ENCODE measurements around the gene TMEM120A.
"Not testable (repeated sequence)": the region's sequence is repeated elsewhere in the genome, so short reads cannot be mapped to it uniquely, and the experiment has no call there.

Gene TMEM120A

DNA sequence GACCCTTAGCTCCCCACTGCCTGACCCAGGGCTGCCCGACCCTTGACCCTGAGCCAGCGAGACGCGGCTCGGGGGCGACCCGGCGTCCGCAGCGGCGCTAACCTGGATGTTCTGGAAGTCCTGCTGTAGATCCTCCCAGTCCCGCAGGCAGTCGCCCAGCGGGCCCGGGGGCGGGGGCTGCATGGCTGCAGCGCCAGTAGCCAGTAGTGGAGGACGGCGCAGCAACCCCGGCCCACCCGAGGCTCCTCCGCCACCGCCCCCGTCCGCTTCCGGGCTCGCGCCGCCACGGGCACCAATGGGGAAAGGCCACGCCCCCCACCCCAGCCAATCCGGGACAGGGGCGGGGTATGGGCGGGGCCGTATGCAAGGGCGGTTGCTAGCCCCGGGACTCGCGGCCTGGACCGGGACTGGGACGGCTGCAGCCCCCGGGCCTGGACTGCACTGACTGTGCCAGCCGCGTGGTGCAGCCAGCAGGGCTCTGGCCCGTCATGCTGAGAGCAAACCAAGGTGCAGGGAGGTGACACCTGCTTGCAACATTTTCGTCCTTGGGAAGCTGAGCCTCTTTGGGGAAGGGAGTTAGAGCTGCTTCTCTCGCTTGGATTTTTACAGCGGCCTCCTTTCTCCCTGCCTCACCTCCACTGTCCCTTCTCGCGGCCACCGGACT, at the start of gene TMEM120A:
Gene TMEM120A, minus strand, starts transcription at position 208 of the 664 bp plus-strand sequence. Its CDS starts 25 bp downstream, at position 183.
- H3K27ac Mint-ChIP-seq = peak within 1 kb of the TSS; percentile 62
- ATAC-seq = peak; percentile 98
- H3K9me3 Mint-ChIP-seq = no peaks in the 10 kb centered on the region
- no peaks in the 10 kb centered on the region for H3K27me3 Mint-ChIP-seq
- peaks cover 40% of the 10 kb centered on the region for H3K36me3 Mint-ChIP-seq
- peaks cover 51% of the 10 kb centered on the region for H3K4me1 Mint-ChIP-seq
- peak within 1 kb of the TSS; percentile 83 for H3K4me3 Mint-ChIP-seq

DNA sequence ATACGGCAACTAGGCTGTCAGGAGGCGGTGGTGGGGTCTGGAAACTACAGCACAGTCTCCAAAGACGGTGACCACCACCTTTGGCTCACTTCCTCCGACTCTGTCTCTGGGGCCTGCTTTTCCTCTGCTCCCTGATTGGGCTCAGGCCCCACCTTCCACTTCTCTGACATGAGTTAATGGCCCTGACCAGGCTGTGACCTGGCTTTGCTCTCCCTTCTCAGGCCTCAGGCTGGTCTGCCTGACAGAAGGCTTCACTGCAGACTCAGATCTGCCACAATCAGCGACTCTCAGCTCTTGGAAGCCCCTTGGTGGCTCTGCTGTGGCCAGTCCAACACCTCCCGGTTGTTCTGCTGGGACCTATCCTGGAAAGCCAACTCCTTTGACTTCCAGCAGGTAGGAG, 45.7 kb upstream of the TMEM120A start:
- peaks cover 9% of the 10 kb centered on the region for H3K4me1 Mint-ChIP-seq
- H3K4me3 Mint-ChIP-seq = no peak overlapping the region
- ATAC-seq = no peak
- no peaks in the 10 kb centered on the region for H3K27me3 Mint-ChIP-seq
- no peaks in the 10 kb centered on the region for H3K9me3 Mint-ChIP-seq
- H3K36me3 Mint-ChIP-seq = peaks cover 20% of the 10 kb centered on the region
- peak overlapping the region; percentile 42 for H3K27ac Mint-ChIP-seq

- no peak for ATAC-seq
These were observed 42.9 kb upstream of the TMEM120A start for GRCh38 chr7:76037310-76037709.

DNA sequence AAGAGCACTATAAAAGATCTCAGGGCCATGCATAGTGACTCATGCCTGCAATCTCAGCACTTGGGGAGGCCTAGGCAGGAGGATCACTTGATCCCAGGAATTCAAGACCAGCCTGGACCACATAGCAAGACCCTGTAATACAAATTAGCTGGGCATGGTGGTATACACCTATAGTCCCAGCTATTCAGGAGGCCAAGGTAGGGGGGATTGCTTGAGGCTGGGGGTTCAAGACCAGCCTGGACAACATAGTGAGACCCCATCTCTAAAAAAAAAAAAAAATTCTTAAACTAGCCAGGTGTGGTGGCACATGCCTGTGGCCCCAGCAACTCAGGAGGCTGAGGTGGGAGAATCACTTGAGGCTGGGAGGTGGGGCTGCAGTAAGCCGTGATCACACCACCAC, 37.6 kb upstream of the TMEM120A start:
- no peaks in the 10 kb centered on the region for H3K4me1 Mint-ChIP-seq

More at GRCh38 chr7:76037310-76037709, 42.9 kb upstream of the TMEM120A start:
- H3K27me3 Mint-ChIP-seq = no peaks in the 10 kb centered on the region
- no peaks in the 10 kb centered on the region for H3K9me3 Mint-ChIP-seq
- no peaks in the 10 kb centered on the region for H3K4me1 Mint-ChIP-seq
- H3K36me3 Mint-ChIP-seq = peaks cover 25% of the 10 kb centered on the region
- no peak overlapping the region for H3K27ac Mint-ChIP-seq
- H3K4me3 Mint-ChIP-seq = no peak overlapping the region

GRCh38 chr7:76029682-76030081, 35.3 kb upstream of the TMEM120A start:
- H3K27ac Mint-ChIP-seq, H3K4me3 Mint-ChIP-seq, H3K9me3 Mint-ChIP-seq, H3K27me3 Mint-ChIP-seq, ATAC-seq, H3K4me1 Mint-ChIP-seq: not testable (repeated sequence)
- H3K36me3 Mint-ChIP-seq = peaks cover 37% of the 10 kb centered on the region

More for the DNA sequence above, 37.6 kb upstream of the TMEM120A start:
- H3K9me3 Mint-ChIP-seq = no peaks in the 10 kb centered on the region
- H3K36me3 Mint-ChIP-seq = peaks cover 21% of the 10 kb centered on the region
- no peak overlapping the region for H3K4me3 Mint-ChIP-seq
- H3K27me3 Mint-ChIP-seq = no peaks in the 10 kb centered on the region
- no peak overlapping the region for H3K27ac Mint-ChIP-seq
- ATAC-seq = no peak

DNA sequence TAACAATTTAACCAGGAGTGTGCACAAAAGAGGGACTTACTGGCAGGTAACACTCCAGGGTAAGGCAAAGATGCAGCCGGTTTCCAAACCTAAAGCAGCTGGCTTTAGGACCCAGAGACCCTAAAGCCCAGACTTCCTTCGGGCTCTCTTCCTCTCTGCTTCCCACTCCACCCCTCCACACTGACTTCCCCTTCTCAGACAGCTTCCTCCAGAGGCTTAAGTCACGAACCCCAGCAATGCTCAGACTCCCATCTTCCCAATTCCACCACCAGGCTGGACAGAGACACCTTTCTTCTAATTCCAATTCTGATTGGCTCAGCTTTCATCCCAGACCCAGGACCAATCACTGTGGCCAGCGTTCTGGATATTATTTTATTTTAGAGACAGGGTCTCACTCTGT, 28.6 kb upstream of the TMEM120A start:
- H3K4me3 Mint-ChIP-seq = no peak overlapping the region
- H3K36me3 Mint-ChIP-seq = peaks cover 61% of the 10 kb centered on the region
- H3K9me3 Mint-ChIP-seq = no peaks in the 10 kb centered on the region
- no peak overlapping the region for H3K27ac Mint-ChIP-seq
- no peak for ATAC-seq
- H3K27me3 Mint-ChIP-seq = no peaks in the 10 kb centered on the region
- peaks cover 10% of the 10 kb centered on the region for H3K4me1 Mint-ChIP-seq

GRCh38 chr7:76022026-76022780, 27.8 kb upstream of the TMEM120A start:
- ATAC-seq = no peak
- Mint-ChIP-seq H3K36me3 (peaks cover 64% of the 10 kb centered on the region), H3K4me1 (peaks cover 10% of the 10 kb centered on the region), H3K27me3 (no peaks in the 10 kb centered on the region), H3K27ac (no peak overlapping the region), H3K9me3 (no peaks in the 10 kb centered on the region), H3K4me3 (no peak overlapping the region)

DNA sequence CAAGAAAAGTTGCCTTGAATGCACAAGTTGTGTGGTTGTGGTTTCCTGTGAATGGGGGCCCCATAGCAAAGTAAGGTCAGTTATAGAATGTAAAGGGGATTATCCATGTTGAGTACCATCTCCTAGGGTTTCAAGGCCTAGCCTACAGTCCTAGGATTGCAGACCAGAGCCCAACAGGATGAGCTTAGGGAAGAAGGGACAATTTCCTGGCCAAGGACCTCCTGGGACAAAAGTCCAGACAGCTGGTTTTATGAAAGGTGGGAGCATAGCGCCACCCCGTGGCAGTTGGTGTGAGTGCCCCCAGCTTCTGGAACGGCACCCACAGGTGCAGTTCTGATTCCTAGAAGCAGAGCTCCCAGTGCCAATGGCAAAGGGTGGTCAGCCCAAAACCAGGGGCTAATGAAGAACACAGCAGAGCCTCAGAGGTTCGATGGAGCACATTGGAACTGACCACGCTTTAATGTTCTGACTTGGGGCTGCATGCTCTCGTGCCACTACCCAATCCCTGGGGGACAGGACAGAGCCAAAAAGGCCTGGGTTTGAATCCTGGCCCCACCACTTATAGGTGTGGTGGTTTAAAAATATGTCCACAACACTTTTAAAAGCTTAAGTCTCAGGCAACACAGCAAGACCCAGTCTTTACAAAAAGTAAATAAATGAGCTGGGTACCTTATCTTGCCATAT, 25.8 kb upstream of the TMEM120A start:
- Mint-ChIP-seq H3K36me3 (peaks cover 54% of the 10 kb centered on the region), H3K27me3 (no peaks in the 10 kb centered on the region), H3K4me3 (no peak overlapping the region), H3K4me1 (peaks cover 10% of the 10 kb centered on the region), H3K9me3 (no peaks in the 10 kb centered on the region), H3K27ac (no peak overlapping the region)
- no peak for ATAC-seq

- not testable (repeated sequence) for H3K27ac Mint-ChIP-seq, ATAC-seq, H3K9me3 Mint-ChIP-seq, H3K27me3 Mint-ChIP-seq, H3K4me1 Mint-ChIP-seq, H3K4me3 Mint-ChIP-seq
- H3K36me3 Mint-ChIP-seq = peaks cover 45% of the 10 kb centered on the region
These were observed 24.1 kb upstream of the TMEM120A start for GRCh38 chr7:76018520-76018919.

GRCh38 chr7:76016191-76016947, 22.0 kb upstream of the TMEM120A start:
- H3K36me3 Mint-ChIP-seq = peaks cover 51% of the 10 kb centered on the region
- H3K27me3 Mint-ChIP-seq = no peaks in the 10 kb centered on the region
- no peak overlapping the region for H3K4me3 Mint-ChIP-seq
- no peaks in the 10 kb centered on the region for H3K9me3 Mint-ChIP-seq
- peaks cover 6% of the 10 kb centered on the region for H3K4me1 Mint-ChIP-seq
- no peak for ATAC-seq
- no peak overlapping the region for H3K27ac Mint-ChIP-seq

- Mint-ChIP-seq H3K27ac (peak overlapping the region; percentile 55), H3K4me3 (no peak overlapping the region), H3K36me3 (peaks cover 42% of the 10 kb centered on the region), H3K4me1 (peaks cover 37% of the 10 kb centered on the region), H3K9me3 (no peaks in the 10 kb centered on the region), H3K27me3 (no peaks in the 10 kb centered on the region)
- no peak for ATAC-seq
These were observed 17.1 kb upstream of the TMEM120A start for GRCh38 chr7:76011442-76011861.

DNA sequence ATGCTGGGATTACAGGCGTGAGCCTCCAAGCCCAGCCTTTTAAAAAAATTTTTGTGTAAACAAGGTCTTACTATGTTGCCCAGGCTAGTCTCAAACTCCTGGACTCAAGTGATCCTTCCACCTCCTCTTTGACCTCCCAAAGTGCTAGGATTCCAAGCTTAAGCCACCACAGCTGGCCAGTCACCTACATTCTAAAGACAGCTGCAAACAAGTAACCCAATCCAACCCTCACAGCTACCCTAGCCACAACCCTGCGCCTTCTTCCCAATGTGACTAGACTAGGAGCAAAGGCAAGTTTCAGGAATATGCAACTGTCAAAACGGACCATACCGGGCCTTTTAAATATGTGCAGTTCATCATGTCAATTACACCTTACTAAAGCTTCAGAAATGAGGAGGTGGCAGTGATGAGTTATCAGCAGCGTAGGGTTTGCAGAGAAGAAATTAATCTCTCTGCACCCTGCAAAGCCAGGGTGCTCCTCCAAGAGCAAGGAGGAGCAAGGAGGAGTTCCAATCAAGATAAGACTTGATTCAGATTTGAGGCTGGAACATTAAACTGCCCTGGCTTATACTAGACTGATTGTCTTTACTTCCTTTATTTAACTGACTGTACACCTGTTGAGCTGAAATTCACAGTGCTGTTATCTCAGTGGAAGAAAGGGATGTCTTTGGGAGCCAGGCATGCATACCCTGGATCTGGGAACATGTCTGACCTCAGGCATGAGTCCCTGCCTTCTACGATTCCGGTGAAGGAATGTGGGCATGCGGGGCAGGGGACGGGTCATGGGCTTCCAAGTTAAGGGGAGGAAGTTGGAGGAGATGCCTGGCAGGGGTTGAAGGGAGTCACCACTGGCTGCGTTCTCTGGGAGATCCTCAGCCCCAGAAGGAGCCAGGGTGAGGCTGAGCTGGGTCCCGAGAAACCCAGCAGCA, 15.5 kb upstream of the TMEM120A start:
- no peak for ATAC-seq
- Mint-ChIP-seq H3K27me3 (no peaks in the 10 kb centered on the region), H3K4me3 (no peak overlapping the region), H3K9me3 (no peaks in the 10 kb centered on the region), H3K27ac (peak overlapping the region; percentile 70), H3K4me1 (peaks cover 37% of the 10 kb centered on the region), H3K36me3 (peaks cover 42% of the 10 kb centered on the region)

DNA sequence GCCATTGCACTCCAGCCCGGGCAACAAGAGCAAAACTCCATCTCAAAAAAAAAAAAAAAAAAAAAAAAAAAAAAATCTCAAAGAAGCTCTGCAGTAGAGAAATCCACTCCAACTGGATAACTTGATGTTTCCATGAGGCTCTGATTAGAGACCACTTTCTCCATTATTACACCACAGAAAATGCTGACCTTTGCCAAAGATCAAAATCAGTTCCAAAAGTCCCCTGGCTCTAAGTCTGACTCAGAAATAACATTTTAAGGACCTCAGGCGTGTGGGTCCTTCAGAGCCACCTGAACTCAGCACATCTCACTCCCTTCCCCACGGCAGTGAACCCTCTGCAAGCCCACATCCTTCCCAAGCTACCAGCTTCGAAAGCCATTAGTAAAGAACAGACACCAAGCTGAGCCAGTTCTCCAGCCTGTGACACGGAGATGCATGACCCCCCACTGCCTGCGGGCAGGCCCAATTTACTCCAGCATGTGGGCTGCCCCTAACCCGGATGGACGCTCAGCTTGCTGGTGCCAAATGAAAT, 13.8 kb upstream of the TMEM120A start:
- Mint-ChIP-seq H3K27me3 (no peaks in the 10 kb centered on the region), H3K4me3 (peak overlapping the region; percentile 21), H3K27ac (peak overlapping the region; percentile 70), H3K36me3 (peaks cover 43% of the 10 kb centered on the region), H3K9me3 (no peaks in the 10 kb centered on the region), H3K4me1 (peaks cover 37% of the 10 kb centered on the region)
- peak; percentile 85 for ATAC-seq

- not testable (repeated sequence) for H3K4me3 Mint-ChIP-seq, H3K27me3 Mint-ChIP-seq, ATAC-seq, H3K9me3 Mint-ChIP-seq, H3K27ac Mint-ChIP-seq
- Mint-ChIP-seq H3K4me1 (peaks cover 20% of the 10 kb centered on the region), H3K36me3 (peaks cover 36% of the 10 kb centered on the region)
These were observed 10.6 kb upstream of the TMEM120A start for GRCh38 chr7:76005004-76005403.

All from stimulated activated memory B cell treated with anti-CD40 and anti-IgM and Interleukin-4, amounts not matched to agents 10 μg/mL and 1 μg/mL and 100 μg/mL, for 72 hours (primary cell).